Loucy (cell line): ENCODE data around the gene TFPI.

Experiments
- CTCF ChIP-seq: fragments of 200-600 bp; sonication (generic); conservative IDR thresholded peaks from 2 replicates; pipeline ENCODE4 v1.5.1; 2014; ENCODE audit warnings: mild to moderate bottlenecking, antibody characterized with exemption, low read length
- EZH2phosphoT487 ChIP-seq: fragments of 200-600 bp; IDR thresholded peaks from 2 replicates; pipeline ENCODE4 v1.6.1; 2018; ENCODE audit warnings: antibody characterized with exemption, mild to moderate bottlenecking, moderate library complexity, borderline replicate concordance

DNA sequence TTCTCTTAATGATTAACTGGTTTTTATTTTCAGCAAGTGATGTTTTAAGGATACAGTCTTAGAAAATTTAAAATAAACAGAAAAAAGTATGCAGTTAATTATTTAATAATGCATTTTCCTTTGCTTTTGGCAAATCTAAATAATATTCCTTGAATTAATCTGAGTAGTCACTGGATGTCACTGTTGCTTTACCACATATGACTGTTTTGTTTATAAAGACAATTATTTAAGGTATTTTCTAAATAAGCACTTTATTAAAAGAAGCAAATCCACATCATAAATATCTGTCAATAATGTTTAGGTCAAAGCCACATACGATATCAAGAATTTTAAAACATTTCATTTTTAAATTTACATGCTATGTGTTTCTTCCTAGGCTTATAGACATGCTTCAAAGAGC lies 40.6 kb upstream of the TFPI start:
- TF ChIP-seq CTCF (peak; percentile 49), EZH2phosphoT487 (no peak)
